Kidney epithelial cell (primary cell): ENCODE results near the gene NLGN2. TPM values are rescaled to one million over a fixed set of nuclear protein-coding genes. Genes with fewer than 3 reads are reported as not detected.

Experiments used
- DNase-seq: peaks from one replicate; pipeline ENCODE4 v3.0.0-alpha.2; 2010; ENCODE audit warnings: low read depth
- H3K27me3 ChIP-seq: 2 replicates; pipeline ENCODE4 v1.6.0; 2011; ENCODE audit warnings: low read length; ENCODE audit not compliant: control insufficient read depth, insufficient read depth
- H3K36me3 ChIP-seq: 2 replicates; pipeline ENCODE4 v1.5.1; 2011; ENCODE audit warnings: low read length; ENCODE audit not compliant: control insufficient read depth, insufficient read depth
- H3K4me3 ChIP-seq: 2 replicates; pipeline ENCODE4 v1.5.1; 2011; ENCODE audit warnings: low read depth, mild to moderate bottlenecking, control low read depth, low read length
- total RNA-seq: library from RNA; depleted of rRNA; stranded (reverse); fragments of >200 nt; gene quantifications from 2 replicates; pipeline ENCODE4 v1.2.3, GENCODE V29; 2015
- TF ChIP-seq, protein P1 (sequence below): IDR thresholded peaks from 2 replicates; pipeline ENCODE4 v1.5.1; 2011; ENCODE audit warnings: mild to moderate bottlenecking, moderate library complexity, low read length, control low read depth, inconsistent platforms; ENCODE audit not compliant: insufficient read depth, poor library complexity, severe bottlenecking

NLGN2 gene
- total RNA-seq, 1 donor from 2014 or later: 8.4 TPM

DNA sequence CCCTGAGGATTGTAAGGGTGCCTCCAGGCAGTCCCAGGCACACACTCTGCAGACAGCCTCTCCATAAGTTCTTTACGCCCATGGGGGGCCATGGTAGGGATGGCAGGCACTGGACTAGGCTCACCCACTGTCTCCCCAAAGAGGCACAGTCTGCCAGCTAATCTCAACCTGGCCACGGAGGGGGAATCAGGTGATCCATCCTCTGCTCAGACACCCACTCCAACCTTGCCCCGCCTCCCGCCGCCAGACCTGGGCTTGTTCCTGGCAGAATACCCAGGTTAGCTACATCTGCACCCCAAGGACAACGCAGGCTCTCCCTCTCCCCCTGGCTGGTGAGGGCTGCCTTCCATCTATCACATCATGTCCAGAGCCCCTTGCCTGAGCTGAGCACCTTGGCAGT, 1.2 kb downstream of the NLGN2 start:
- Histone ChIP-seq H3K27me3 (no peaks in the 10 kb centered on the region), H3K4me3 (no peak overlapping the region), H3K36me3 (no peaks in the 10 kb centered on the region)
- no peak for DNase-seq
- TF ChIP-seq, protein P1, sequence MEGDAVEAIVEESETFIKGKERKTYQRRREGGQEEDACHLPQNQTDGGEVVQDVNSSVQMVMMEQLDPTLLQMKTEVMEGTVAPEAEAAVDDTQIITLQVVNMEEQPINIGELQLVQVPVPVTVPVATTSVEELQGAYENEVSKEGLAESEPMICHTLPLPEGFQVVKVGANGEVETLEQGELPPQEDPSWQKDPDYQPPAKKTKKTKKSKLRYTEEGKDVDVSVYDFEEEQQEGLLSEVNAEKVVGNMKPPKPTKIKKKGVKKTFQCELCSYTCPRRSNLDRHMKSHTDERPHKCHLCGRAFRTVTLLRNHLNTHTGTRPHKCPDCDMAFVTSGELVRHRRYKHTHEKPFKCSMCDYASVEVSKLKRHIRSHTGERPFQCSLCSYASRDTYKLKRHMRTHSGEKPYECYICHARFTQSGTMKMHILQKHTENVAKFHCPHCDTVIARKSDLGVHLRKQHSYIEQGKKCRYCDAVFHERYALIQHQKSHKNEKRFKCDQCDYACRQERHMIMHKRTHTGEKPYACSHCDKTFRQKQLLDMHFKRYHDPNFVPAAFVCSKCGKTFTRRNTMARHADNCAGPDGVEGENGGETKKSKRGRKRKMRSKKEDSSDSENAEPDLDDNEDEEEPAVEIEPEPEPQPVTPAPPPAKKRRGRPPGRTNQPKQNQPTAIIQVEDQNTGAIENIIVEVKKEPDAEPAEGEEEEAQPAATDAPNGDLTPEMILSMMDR: no peak

DNA sequence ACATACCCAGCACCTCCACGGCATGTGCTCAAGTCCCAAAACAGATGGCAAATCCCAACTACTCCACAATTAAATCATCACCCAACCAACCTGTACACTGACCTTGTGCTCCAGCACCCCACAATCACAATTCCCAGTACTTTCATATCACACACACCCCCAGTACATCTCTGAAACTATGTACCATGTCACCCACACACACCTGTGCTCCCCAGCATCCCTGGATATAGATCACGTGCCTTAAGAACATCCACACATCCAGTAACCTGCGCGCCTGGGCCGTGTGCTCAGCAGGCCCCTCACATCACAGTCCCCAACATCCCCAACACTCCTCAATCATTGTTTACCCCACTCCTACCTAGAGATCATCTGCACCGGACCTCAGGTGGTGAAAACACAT, 2.1 kb downstream of the NLGN2 start:
- DNase-seq: no peak
- H3K4me3 ChIP-seq: no peak overlapping the region
- TF ChIP-seq, protein P1: no peak
- H3K36me3 ChIP-seq: no peaks in the 10 kb centered on the region
- H3K27me3 ChIP-seq: no peaks in the 10 kb centered on the region

DNA sequence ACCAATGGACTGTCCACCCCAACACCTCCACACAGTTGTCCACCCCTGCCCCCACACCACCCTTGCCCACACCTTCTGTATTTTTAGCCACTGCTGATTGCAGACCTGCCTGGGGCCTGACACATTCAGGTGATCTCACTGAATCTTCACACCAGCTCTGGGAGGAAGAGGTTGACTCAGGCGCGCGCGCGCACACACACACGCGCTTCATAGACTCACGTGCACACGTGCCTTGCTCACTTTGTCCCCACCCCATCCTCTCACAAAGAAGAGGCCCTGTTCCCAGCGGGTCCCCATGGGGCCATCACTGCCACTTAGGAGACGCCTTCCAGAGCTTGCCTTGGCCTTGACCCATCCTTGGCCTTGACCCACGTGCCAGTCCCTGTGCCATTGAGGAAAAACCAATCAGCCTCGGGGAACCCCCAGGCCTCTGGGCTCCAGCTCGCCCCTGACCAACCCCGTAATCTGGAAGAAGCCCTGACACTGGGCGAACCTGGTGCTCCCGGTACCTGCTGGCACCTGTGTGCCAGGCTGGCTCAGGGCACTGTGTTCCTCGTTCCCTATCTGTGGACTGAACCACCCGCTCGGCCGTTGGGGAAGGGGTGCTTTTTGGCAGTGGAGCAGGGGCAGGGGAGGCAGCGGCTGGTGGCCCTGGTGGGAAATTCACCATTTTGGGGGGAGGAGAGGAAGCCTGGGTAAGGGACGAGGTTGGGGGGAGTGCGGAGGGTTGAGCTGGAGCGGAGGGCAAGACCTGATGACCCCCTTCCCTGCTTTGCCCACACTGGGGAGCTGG, 3.2 kb downstream of the NLGN2 start:
- H3K27me3 ChIP-seq: no peaks in the 10 kb centered on the region
- TF ChIP-seq, protein P1: no peak
- no peaks in the 10 kb centered on the region for H3K36me3 ChIP-seq
- H3K4me3 ChIP-seq: no peak overlapping the region
- no peak for DNase-seq

DNA sequence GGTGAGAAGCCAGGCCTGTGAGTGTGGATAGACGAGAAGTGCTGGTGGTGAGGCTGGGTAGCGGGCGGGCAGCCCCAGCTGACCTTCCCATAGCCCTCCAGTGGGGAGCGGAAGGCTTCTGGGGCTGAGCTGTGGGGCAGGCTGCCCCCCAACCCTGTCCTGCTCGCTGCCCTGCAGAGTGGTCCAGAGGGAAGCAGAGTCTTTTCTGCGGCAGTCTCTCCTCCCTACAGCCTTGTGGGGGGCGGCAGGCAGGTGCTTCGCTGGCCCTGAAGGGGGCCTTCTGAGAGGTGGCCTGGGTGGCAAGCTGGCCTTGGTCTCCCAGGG, 3.7 kb downstream of the NLGN2 start:
- Histone ChIP-seq H3K36me3 (no peaks in the 10 kb centered on the region), H3K4me3 (no peak overlapping the region), H3K27me3 (no peaks in the 10 kb centered on the region)
- no peak for DNase-seq
- TF ChIP-seq, protein P1: no peak

DNA sequence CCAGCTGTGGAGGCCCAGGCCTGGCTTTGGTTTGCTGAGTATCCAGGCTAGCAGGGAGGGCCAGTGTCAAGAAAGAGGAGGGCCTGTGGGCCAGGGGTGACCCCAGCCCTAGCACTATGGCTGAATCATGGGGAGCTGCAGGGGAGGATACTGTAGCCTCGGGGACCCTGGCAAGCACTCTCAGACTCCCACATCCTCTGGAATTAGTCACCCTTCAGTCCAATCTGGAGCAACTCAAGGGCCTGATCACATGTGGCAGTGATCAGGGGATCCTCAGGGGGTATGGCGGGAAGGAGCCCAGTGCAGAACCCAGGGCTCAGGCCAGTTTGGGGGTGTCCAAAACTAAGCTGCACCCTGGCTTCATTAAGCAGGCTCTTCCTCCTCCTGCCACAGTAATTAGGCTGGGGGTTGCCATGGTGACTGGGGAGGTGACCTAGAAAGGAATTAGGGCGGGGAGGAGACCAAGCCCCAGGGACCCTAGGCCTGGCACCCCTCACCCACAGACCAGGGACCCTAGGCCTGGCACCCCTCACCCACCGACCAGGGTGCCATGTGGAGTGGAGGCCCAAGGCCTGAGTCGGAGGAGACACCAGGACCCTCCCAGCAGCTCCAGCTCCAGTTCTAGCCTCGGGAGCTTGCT, 5.8 kb downstream of the NLGN2 start:
- H3K36me3 ChIP-seq: no peaks in the 10 kb centered on the region
- TF ChIP-seq, protein P1: no peak
- no peak for DNase-seq

GRCh38 chr17:7414837-7415236, 7.2 kb downstream of the NLGN2 start:
- no peak overlapping the region for H3K4me3 ChIP-seq
- TF ChIP-seq, protein P1: no peak
- no peak for DNase-seq
- no peaks in the 10 kb centered on the region for H3K27me3 ChIP-seq
- H3K36me3 ChIP-seq: no peaks in the 10 kb centered on the region

More for the DNA sequence above, 5.8 kb downstream of the NLGN2 start:
- H3K4me3 ChIP-seq: no peak overlapping the region
- H3K27me3 ChIP-seq: no peaks in the 10 kb centered on the region
